GM18499 (cell line): ENCODE results near the gene COL20A1.
"Not testable (repeated sequence)": the region's sequence is repeated elsewhere in the genome, so short reads cannot be mapped to it uniquely, and the experiment has no call there.

Source experiments
- ATAC-seq: cut with Tn5 transposase; IDR thresholded peaks from one replicate; pipeline ENCODE4 v1.9.1; 2021; ENCODE audit warnings: moderate number of reproducible peaks; ENCODE audit not compliant: insufficient read depth, unreplicated experiment

Gene COL20A1

DNA sequence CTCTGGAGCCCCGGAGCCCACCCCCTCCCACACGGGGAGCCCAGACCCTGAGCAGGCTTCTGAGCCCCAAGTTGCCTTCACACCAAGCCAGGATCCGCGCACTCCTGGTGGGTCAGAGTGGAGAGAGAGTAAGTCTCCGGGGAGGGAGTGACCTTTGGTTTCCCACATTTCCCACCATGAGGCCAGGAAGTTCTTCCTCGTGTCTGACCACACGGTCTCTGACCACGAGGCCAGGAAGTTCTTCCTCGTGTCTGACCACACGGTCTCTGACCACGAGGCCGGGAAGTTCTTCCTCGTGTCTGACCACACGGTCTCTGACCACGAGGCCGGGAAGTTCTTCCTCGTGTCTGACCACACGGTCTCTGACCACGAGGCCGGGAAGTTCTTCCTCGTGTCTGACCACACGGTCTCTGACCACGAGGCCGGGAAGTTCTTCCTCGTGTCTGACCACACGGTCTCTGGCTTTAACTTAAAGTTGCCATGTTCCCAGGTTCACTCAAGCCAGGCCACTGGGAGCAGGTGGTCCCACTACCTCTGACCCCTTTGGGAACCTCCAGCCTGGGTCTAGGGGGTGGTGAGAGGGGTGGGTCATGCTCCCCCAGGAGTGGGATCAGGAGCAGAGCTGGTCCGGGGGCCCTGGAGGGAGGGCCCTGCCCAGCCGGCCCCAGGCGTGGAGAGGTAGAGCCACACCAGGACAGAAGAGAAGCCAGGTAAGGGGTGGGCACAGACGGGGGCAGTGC is 13.1 kb downstream of the COL20A1 start:
- ATAC-seq: not testable (repeated sequence)

GRCh38 chr20:63306673-63307537 is 13.9 kb downstream of the COL20A1 start:
- no peak for ATAC-seq

GRCh38 chr20:63307538-63308217 is 14.7 kb downstream of the COL20A1 start:
- ATAC-seq: no peak

DNA sequence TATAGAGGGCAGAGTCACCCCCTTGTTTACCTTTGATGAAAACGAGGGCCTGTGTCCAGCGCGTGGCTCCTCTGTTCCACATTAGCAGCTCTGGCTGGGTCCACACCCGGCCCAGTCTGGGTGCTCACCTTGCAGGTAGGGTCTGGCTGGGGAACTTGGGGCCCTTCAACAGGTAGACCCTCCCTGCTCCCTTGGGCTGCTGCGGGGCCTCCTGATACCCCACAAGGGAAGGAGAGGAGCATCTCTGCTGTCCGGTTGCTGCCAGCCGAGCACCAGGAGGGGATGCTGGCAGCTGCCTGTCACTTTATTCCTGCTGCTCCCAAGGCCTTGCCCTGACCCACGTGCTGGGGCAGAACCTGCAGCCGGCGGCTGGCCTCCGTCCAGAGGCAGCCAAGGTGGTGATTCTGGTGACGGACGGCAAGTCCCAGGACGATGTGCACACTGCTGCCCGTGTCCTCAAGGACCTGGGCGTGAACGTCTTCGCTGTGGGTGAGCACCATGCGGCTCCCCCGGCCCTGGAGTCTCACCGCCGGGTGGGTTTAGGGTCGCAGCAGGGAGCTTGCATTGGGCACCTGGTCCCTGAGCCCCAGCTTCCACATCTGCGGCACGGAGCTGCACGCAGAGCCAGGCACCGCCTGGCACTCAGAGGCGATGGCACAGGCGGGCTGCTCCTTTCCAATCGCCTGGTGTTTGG is 15.4 kb downstream of the COL20A1 start:
- no peak for ATAC-seq

DNA sequence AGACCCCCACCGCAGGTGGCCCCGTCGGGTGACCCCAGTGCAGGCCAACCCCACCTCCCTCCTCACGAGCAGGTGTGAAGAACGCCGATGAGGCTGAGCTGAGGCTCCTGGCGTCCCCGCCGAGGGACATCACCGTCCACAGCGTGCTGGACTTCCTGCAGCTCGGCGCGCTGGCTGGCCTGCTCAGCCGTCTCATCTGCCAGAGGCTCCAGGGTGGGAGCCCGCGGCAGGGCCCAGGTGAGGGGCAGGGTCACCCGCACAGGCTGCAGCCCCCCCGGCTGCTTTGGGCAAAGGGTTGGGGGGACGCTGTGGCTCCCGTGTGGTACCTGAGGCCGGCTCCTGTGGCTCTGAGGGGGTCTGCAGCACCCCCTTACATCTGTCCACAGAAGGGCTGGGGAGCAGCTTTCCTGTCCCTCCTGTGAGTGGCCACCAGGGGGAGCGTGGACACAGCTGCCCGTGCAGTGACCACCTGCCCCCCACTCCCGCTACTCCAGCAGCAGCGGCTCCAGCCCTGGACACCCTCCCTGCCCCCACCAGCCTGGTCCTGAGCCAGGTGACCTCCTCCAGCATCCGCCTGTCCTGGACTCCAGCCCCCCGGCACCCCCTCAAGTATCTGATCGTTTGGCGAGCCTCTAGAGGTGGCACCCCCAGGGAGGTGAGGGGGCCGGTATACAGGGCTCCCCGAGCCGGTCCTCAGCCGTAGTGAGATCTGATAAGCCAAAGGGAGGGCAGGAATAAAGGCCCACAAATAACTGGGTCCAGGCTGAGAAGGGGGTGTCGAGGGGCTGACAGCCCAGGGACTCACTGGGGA is 16.5 kb downstream of the COL20A1 start:
- ATAC-seq: no peak

DNA sequence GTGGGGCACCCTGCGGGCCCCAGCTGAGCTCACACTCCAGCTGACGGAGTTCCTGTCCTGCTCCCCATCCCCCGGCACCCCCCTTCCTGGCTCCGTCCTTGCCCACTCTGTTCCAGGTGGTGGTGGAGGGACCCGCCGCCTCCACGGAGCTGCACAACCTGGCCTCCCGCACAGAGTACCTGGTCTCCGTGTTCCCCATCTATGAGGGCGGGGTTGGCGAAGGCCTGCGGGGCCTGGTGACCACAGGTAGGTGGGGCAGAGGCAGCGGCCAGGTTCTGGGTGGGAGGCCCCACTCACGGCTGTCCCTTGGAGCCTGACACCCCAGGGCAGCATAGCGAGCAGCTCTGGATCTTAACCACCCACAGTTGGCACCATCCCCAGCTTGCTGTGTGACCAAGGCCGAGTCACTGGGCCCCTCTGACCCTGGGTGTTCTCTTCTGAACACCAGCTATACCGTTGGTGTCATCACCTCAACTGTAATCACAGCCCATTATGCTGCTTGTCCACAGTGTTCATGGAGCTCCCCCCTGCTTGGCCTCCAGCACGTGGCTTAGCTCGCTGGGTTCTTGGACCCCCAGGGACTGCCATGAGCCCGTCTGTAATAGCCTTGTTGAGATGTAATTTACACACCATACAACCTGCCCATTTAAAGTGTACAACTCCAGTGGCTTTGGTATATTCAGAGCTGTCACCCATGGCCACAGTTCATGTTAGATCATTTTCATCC is 17.4 kb downstream of the COL20A1 start:
- no peak for ATAC-seq

- ATAC-seq: no peak
Observed at GRCh38 chr20:63311186-63311832, 18.3 kb downstream of the COL20A1 start.

DNA sequence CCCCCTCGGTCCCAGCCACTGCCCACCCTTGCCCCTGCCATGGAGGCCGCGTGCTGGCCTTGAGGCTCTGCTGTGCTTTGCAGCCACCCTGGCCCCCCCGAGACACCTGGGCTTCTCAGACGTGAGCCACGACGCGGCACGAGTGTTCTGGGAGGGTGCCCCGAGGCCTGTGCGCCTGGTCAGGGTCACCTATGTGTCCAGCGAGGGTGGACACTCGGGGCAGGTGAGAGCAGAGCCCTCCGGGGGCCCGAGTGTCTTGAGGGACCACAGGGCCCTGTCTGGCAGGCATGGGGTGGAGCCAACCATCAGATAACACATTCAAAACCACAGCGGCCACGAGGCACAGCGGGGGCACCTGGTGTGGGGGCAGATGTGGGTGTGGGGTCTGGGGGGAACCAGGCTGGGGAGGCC is 18.9 kb downstream of the COL20A1 start:
- no peak for ATAC-seq

DNA sequence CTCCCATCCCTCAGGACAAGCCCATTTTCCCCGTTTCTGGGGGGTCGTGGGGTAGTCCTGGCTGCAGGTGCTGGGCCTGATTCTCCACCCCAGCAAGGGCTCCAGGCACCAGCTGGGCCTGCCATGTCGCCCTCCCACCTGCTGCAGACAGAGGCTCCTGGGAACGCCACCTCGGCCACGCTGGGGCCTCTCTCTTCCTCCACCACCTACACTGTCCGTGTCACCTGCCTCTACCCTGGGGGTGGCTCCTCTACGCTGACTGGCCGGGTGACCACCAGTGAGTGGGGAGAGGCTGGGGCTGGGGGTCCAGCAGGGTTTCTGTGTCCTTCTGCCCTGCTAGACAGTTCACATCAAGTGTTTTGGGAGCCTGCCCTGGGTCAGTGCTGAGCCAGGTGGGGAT is 19.3 kb downstream of the COL20A1 start:
- ATAC-seq: no peak

- no peak for ATAC-seq
Observed at GRCh38 chr20:63312690-63313348, 19.8 kb downstream of the COL20A1 start.

GRCh38 chr20:63313349-63314014 is 20.5 kb downstream of the COL20A1 start:
- no peak for ATAC-seq

DNA sequence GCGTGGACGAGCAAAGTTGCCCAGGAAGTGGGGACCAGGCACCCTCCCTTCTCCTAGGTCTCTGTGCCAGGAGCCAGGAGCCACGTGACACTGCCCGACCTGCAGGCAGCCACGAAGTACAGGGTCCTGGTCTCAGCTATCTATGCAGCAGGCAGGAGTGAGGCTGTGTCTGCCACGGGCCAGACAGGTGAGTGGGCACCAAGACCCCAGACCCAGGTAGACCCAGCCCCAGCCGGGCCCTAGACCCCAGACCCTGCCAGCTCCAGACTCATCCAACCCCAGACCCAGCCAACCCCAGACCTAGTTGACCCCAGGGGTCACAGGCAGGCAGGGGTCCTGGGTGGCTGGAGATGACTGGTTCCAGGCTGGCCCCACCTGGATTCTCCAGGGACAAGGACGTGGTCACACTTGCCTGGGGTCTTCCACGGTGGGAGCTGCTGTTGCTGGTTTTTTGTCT is 21.1 kb downstream of the COL20A1 start:
- ATAC-seq: no peak

- no peak for ATAC-seq
Observed at GRCh38 chr20:63314566-63315239, 21.7 kb downstream of the COL20A1 start.

GRCh38 chr20:63315240-63315689 is 22.3 kb downstream of the COL20A1 start:
- ATAC-seq: no peak

- ATAC-seq: no peak
Observed at GRCh38 chr20:63315731-63316491, 22.9 kb downstream of the COL20A1 start.

GRCh38 chr20:63316502-63316921 is 23.5 kb downstream of the COL20A1 start:
- ATAC-seq: no peak
